Measurements from ENCODE around the gene HES3.

Gene HES3

GRCh38 chr1:6279613-6280383 is 35.8 kb downstream of the HES3 start:
- H3K27ac ChIP-seq (replicated peaks; ENCODE audit: low read length), result no peak overlapping the region
- H3K36me3 ChIP-seq (replicated peaks in 1 of 2; ENCODE audit: control insufficient read depth in 2 of 2, insufficient read depth in 2 of 2, low read length in 2 of 2), result peaks cover 17 to 21% of the 10 kb centered on the region in 2 donors
- H2BK5ac ChIP-seq (ENCODE audit: low read length), result peak overlapping the region; percentile 66
- H3K27me3 ChIP-seq (ENCODE audit: control insufficient read depth in 3 of 3, insufficient read depth in 3 of 3, low read depth in 1 of 3, low read length in 3 of 3), result no peaks in the 10 kb centered on the region
- no peak overlapping the region for H2BK12ac ChIP-seq (ENCODE audit: low read length)
- no peak overlapping the region for H2BK15ac ChIP-seq (ENCODE audit: low read length)
- no peak for DNase-seq (ENCODE audit: low spot score)
- H2BK120ac ChIP-seq (ENCODE audit: low read depth, low read length), result no peak overlapping the region
- H3K14ac ChIP-seq (ENCODE audit: low read length), result peak overlapping the region; percentile 75
- peak overlapping the region; percentile 65 for H3K23ac ChIP-seq (ENCODE audit: low read depth, low read length, poor library complexity)
- H3K79me1 ChIP-seq (ENCODE audit: low read depth, low read length), result peaks cover 9% of the 10 kb centered on the region
- H4K91ac ChIP-seq (ENCODE audit: low read depth, low read length, poor library complexity), result no peak overlapping the region
- no peak overlapping the region for H3K4me2 ChIP-seq (ENCODE audit: insufficient read depth, low read length, poor library complexity, severe bottlenecking)
- H3K4me1 ChIP-seq (ENCODE audit: control insufficient read depth in 2 of 2, insufficient read depth in 1 of 2, low read depth in 1 of 2, low read length in 2 of 2), result peaks cover 16 to 30% of the 10 kb centered on the region in 2 donors
- no peaks in the 10 kb centered on the region for H3K9me3 ChIP-seq (replicated peaks in 1 of 2; ENCODE audit: control insufficient read depth in 2 of 2, insufficient read depth in 1 of 2, low read depth in 1 of 2, low read length in 2 of 2)
- H3K9ac ChIP-seq (ENCODE audit: low read depth, low read length, poor library complexity), result peak overlapping the region; percentile 24
- no peak overlapping the region for H3K4me3 ChIP-seq (ENCODE audit: low read length in 2 of 2)
- H3K18ac ChIP-seq (ENCODE audit: low read length), result no peak overlapping the region
- H4K8ac ChIP-seq (ENCODE audit: low read depth, low read length), result no peak overlapping the region
- H2AK5ac ChIP-seq (ENCODE audit: low read depth, low read length), result peak overlapping the region; percentile 70
- H2AFZ ChIP-seq (ENCODE audit: low read length), result no peak overlapping the region
- WGBS, 2 donors (ENCODE audit: extremely low coverage in 2 of 2, insufficient read length in 2 of 2, insufficient replicate concordance in 1 of 2), result no CpG with 5 or more reads among the region's 31 CpGs
- H3K4ac ChIP-seq (ENCODE audit: low read length), result no peak overlapping the region

- WGBS, 2 donors (ENCODE audit: extremely low coverage in 2 of 2, insufficient read length in 2 of 2, insufficient replicate concordance in 1 of 2), result no CpG with 5 or more reads among the region's 33 CpGs
- DNase-seq (ENCODE audit: low spot score), result no peak
- no peak overlapping the region for H3K27ac ChIP-seq (replicated peaks; ENCODE audit: low read length)
Measured at GRCh38 chr1:6280761-6281451, 36.9 kb downstream of the HES3 start.

GRCh38 chr1:6281511-6282402 is 37.8 kb downstream of the HES3 start:
- Histone ChIP-seq H3K4ac (ENCODE audit: low read length) (no peak overlapping the region), H2BK15ac (ENCODE audit: low read length) (peak overlapping the region; percentile 39), H3K27me3 (ENCODE audit: control insufficient read depth in 3 of 3, insufficient read depth in 3 of 3, low read depth in 1 of 3, low read length in 3 of 3) (no peaks in the 10 kb centered on the region), H3K4me1 (ENCODE audit: control insufficient read depth in 2 of 2, insufficient read depth in 1 of 2, low read depth in 1 of 2, low read length in 2 of 2) (peaks cover 6 to 12% of the 10 kb centered on the region in 2 donors), H2BK120ac (ENCODE audit: low read depth, low read length) (no peak overlapping the region), H3K14ac (ENCODE audit: low read length) (no peak overlapping the region), H3K79me1 (ENCODE audit: low read depth, low read length) (peaks cover 7% of the 10 kb centered on the region), H3K23ac (ENCODE audit: low read depth, low read length, poor library complexity) (no peak overlapping the region), H3K9ac (ENCODE audit: low read depth, low read length, poor library complexity) (peak overlapping the region; percentile 34), H3K18ac (ENCODE audit: low read length) (no peak overlapping the region), H2BK12ac (ENCODE audit: low read length) (no peak overlapping the region), H4K8ac (ENCODE audit: low read depth, low read length) (no peak overlapping the region), H2BK5ac (ENCODE audit: low read length) (peak overlapping the region; percentile 69), H3K4me3 (ENCODE audit: low read length in 2 of 2) (no peak overlapping the region), H3K36me3 (replicated peaks in 1 of 2; ENCODE audit: control insufficient read depth in 2 of 2, insufficient read depth in 2 of 2, low read length in 2 of 2) (peaks cover 17 to 27% of the 10 kb centered on the region in 2 donors), H2AK5ac (ENCODE audit: low read depth, low read length) (no peak overlapping the region), H4K91ac (ENCODE audit: low read depth, low read length, poor library complexity) (no peak overlapping the region), H3K27ac (replicated peaks; ENCODE audit: low read length) (no peak overlapping the region), H3K9me3 (replicated peaks in 1 of 2; ENCODE audit: control insufficient read depth in 2 of 2, insufficient read depth in 1 of 2, low read depth in 1 of 2, low read length in 2 of 2) (no peaks in the 10 kb centered on the region), H2AFZ (ENCODE audit: low read length) (no peak overlapping the region), H3K4me2 (ENCODE audit: insufficient read depth, low read length, poor library complexity, severe bottlenecking) (no peak overlapping the region)
- no CpG with 5 or more reads among the region's 19 CpGs for WGBS, 2 donors (ENCODE audit: extremely low coverage in 2 of 2, insufficient read length in 2 of 2, insufficient replicate concordance in 1 of 2)
- DNase-seq (ENCODE audit: low spot score), result no peak

More at GRCh38 chr1:6280761-6281451, 36.9 kb downstream of the HES3 start:
- Histone ChIP-seq H2BK5ac (ENCODE audit: low read length) (peak overlapping the region; percentile 69), H3K36me3 (replicated peaks in 1 of 2; ENCODE audit: control insufficient read depth in 2 of 2, insufficient read depth in 2 of 2, low read length in 2 of 2) (peaks cover 17 to 20% of the 10 kb centered on the region in 2 donors), H3K4me3 (ENCODE audit: low read length in 2 of 2) (no peak overlapping the region), H2AFZ (ENCODE audit: low read length) (no peak overlapping the region), H2AK5ac (ENCODE audit: low read depth, low read length) (peak overlapping the region; percentile 70), H2BK12ac (ENCODE audit: low read length) (no peak overlapping the region), H3K9me3 (replicated peaks in 1 of 2; ENCODE audit: control insufficient read depth in 2 of 2, insufficient read depth in 1 of 2, low read depth in 1 of 2, low read length in 2 of 2) (no peaks in the 10 kb centered on the region), H3K4me1 (ENCODE audit: control insufficient read depth in 2 of 2, insufficient read depth in 1 of 2, low read depth in 1 of 2, low read length in 2 of 2) (peaks cover 14 to 20% of the 10 kb centered on the region in 2 donors), H3K4me2 (ENCODE audit: insufficient read depth, low read length, poor library complexity, severe bottlenecking) (no peak overlapping the region), H3K79me1 (ENCODE audit: low read depth, low read length) (peaks cover 7% of the 10 kb centered on the region), H2BK15ac (ENCODE audit: low read length) (no peak overlapping the region), H4K91ac (ENCODE audit: low read depth, low read length, poor library complexity) (no peak overlapping the region), H3K18ac (ENCODE audit: low read length) (peak overlapping the region; percentile 52), H3K4ac (ENCODE audit: low read length) (no peak overlapping the region), H3K27me3 (ENCODE audit: control insufficient read depth in 3 of 3, insufficient read depth in 3 of 3, low read depth in 1 of 3, low read length in 3 of 3) (no peaks in the 10 kb centered on the region), H3K14ac (ENCODE audit: low read length) (peak overlapping the region; percentile 75), H2BK120ac (ENCODE audit: low read depth, low read length) (no peak overlapping the region), H4K8ac (ENCODE audit: low read depth, low read length) (peak overlapping the region; percentile 72), H3K9ac (ENCODE audit: low read depth, low read length, poor library complexity) (peak overlapping the region; percentile 21), H3K23ac (ENCODE audit: low read depth, low read length, poor library complexity) (peak overlapping the region; percentile 85)
